HUES6 (cell line): ENCODE results near the gene SLC4A9.

ENCODE experiments used
- H3K27ac ChIP-seq: 2 replicates; pipeline ENCODE4 v1.7.0; 2013; ENCODE audit warnings: low read depth, mild to moderate bottlenecking, low read length, inconsistent platforms
- H3K27me3 ChIP-seq: 2 replicates; pipeline ENCODE4 v1.6.1; 2013; ENCODE audit warnings: low read length; ENCODE audit not compliant: control insufficient read depth, insufficient read depth
- H3K36me3 ChIP-seq: 2 replicates; pipeline ENCODE4 v1.6.1; 2013; ENCODE audit warnings: low read length; ENCODE audit not compliant: control insufficient read depth, insufficient read depth
- H3K4me1 ChIP-seq: 2 replicates; pipeline ENCODE4 v1.6.1; 2013; ENCODE audit warnings: low read length; ENCODE audit not compliant: control insufficient read depth, insufficient read depth
- H3K4me3 ChIP-seq: 2 replicates; pipeline ENCODE4 v1.5.1; 2013; ENCODE audit warnings: low read depth, low read length
- H3K9ac ChIP-seq: one replicate; pipeline ENCODE4 v1.6.1; 2013; ENCODE audit warnings: mild to moderate bottlenecking, low read length
- H3K9me3 ChIP-seq: 2 replicates; pipeline ENCODE4 v1.6.1; 2013; ENCODE audit warnings: low read depth, low read length; ENCODE audit not compliant: control insufficient read depth, insufficient read depth

Gene SLC4A9

DNA sequence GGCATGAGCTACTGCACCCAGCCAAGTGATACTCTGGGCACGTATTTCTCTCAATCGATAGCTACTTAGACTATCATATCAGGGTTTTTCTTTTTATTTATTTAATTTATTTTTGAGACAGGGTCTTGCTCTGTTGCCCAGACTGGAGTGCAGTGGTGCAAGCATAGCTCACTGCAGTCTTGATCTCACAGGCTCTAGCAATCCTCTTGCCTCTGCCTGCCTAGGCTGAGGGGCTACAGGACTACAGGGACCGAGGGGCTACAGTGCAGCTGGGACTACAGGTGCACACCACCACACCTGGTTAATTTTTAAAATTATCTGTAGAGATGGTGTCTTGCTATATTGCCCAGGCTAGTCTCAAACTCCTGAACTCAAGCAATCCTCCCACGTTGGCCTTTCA is 21.4 kb downstream of the SLC4A9 start:
- Histone ChIP-seq H3K27ac (no peak overlapping the region), H3K36me3 (no peaks in the 10 kb centered on the region), H3K4me3 (no peak overlapping the region), H3K9ac (no peak overlapping the region), H3K27me3 (no peaks in the 10 kb centered on the region), H3K4me1 (no peaks in the 10 kb centered on the region), H3K9me3 (no peaks in the 10 kb centered on the region)

DNA sequence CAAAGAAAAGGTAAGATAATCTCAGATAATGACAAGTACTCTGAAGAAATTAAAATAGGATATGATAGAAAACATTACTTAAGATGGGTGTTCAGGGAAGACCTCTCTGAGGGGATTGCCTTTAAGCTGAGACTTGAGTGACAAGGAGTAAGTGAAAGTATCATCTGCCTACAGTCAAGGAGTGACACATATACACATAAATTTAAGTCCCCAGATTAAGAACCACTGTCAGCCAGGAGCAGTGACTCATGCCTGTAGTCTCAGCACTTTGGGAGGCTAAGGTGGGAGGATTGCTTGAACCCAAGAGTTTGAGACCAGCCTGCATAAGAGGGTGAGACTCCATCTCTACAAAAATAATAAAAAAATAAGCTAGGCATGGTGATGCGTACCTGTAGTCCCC is 22.0 kb downstream of the SLC4A9 start:
- H3K9ac ChIP-seq = no peak overlapping the region
- H3K4me3 ChIP-seq = no peak overlapping the region
- H3K36me3 ChIP-seq = no peaks in the 10 kb centered on the region
- H3K9me3 ChIP-seq = no peaks in the 10 kb centered on the region
- no peaks in the 10 kb centered on the region for H3K27me3 ChIP-seq
- H3K4me1 ChIP-seq = no peaks in the 10 kb centered on the region
- H3K27ac ChIP-seq = no peak overlapping the region

DNA sequence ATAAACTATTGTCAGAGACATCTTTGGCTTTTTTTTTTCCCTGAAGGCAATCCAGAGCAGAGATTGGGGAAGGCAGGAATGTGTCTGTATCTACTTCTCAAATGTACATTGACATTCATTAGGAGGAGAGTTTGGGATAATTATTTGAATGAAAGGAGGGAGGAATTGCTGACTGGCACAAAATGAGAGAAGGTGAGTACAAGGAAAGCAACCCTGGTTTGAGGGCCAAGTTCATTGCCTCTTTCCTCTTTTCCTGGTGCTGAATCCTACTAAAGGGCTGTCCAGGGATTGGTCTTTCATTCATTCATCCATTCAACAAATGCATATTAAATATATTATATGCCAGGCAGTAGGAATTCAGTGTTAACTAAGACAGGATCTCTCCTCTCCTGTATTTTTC is 22.9 kb downstream of the SLC4A9 start:
- H3K4me1 ChIP-seq = no peaks in the 10 kb centered on the region
- no peaks in the 10 kb centered on the region for H3K27me3 ChIP-seq
- no peaks in the 10 kb centered on the region for H3K9me3 ChIP-seq

DNA sequence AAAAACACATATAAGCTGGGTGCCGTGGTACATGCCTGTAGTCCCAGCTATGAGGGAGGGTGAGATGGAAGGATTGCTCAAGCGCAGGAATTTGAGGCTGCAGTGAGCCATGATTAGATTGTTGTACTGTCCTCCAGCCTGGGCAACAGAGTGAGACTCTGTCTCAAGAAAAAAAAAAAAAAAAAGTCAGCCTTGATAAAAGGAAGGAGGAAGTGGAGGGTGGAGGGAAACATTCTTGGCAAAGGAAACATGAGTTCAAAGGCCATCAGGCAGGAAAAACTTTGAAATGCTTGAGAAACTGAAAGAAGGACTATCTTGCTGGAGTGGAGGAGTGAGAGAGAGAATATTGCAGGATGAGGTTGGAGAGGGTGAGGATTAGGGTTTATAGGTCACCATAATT is 23.3 kb downstream of the SLC4A9 start:
- Histone ChIP-seq H3K9me3 (no peaks in the 10 kb centered on the region), H3K9ac (no peak overlapping the region), H3K36me3 (no peaks in the 10 kb centered on the region), H3K4me1 (no peaks in the 10 kb centered on the region), H3K27me3 (no peaks in the 10 kb centered on the region), H3K4me3 (no peak overlapping the region), H3K27ac (no peak overlapping the region)

More for the DNA sequence above, 22.9 kb downstream of the SLC4A9 start:
- H3K27ac ChIP-seq = no peak overlapping the region
- no peak overlapping the region for H3K9ac ChIP-seq
- no peaks in the 10 kb centered on the region for H3K36me3 ChIP-seq
- no peak overlapping the region for H3K4me3 ChIP-seq

DNA sequence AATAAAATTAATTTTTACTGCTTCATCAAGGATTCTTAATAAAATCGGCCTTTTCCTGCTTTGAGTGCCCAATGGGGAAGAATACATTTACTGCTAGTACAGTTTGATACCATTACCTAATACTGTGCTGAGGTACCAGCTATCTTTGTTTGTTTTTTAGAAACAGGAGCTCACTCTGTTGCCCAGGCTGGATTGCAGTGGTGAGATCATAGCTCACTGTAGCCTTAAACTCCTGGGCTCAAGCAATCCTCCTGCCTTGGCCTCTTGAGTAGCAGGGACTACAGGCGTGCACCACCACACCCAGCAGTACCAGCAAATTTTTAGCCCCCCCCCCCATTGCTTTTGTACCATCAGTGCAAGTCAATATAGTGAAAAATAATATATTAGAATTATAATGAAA is 28.1 kb downstream of the SLC4A9 start:
- Histone ChIP-seq H3K27me3 (no peaks in the 10 kb centered on the region), H3K9me3 (no peaks in the 10 kb centered on the region), H3K36me3 (no peaks in the 10 kb centered on the region), H3K9ac (no peak overlapping the region), H3K27ac (no peak overlapping the region), H3K4me3 (no peak overlapping the region), H3K4me1 (no peaks in the 10 kb centered on the region)

DNA sequence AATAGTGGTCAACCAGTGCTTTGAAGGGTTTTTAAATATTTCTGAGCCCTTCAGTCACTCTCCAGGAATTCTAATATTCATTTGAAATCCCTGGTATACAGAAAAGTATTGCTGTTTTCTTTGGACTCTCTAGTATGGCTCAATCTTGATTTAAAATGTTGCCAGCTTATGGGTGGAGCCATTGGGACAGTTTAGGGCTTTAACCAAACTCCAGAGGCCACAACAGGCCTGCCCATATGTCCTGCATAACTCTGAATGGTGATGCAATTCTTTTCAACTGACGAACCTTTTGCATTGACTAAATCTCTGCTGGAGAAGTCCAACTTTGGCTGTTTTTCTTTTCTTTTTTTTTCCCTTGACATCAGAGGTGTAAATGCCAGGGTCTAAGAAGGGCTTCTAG is 31.3 kb downstream of the SLC4A9 start:
- no peak overlapping the region for H3K9ac ChIP-seq
- H3K4me1 ChIP-seq = no peaks in the 10 kb centered on the region
- H3K9me3 ChIP-seq = no peaks in the 10 kb centered on the region
- H3K27me3 ChIP-seq = no peaks in the 10 kb centered on the region
- H3K4me3 ChIP-seq = no peak overlapping the region
- H3K27ac ChIP-seq = no peak overlapping the region
- H3K36me3 ChIP-seq = no peaks in the 10 kb centered on the region

DNA sequence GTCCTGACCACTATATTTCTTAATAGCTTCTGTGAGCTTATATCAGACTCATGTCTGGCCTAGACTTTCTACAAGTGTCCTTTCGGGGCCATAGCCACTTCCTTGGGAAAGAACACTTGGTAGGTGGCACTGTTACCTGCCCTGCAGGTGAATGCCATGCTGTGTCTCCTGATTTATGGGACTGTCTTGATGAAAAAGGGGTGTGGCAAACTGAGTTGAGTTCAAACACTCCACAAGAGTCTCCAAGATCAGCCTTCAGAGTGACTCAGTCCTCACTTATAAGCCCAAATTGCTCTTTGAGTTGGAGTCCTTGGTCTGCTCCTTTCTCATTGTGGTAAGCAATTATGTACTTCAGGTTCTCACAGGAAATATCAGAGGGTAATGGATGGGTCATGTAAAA is 31.7 kb downstream of the SLC4A9 start:
- Histone ChIP-seq H3K36me3 (no peaks in the 10 kb centered on the region), H3K4me3 (no peak overlapping the region), H3K4me1 (no peaks in the 10 kb centered on the region), H3K9ac (no peak overlapping the region), H3K9me3 (no peaks in the 10 kb centered on the region), H3K27me3 (no peaks in the 10 kb centered on the region), H3K27ac (no peak overlapping the region)

DNA sequence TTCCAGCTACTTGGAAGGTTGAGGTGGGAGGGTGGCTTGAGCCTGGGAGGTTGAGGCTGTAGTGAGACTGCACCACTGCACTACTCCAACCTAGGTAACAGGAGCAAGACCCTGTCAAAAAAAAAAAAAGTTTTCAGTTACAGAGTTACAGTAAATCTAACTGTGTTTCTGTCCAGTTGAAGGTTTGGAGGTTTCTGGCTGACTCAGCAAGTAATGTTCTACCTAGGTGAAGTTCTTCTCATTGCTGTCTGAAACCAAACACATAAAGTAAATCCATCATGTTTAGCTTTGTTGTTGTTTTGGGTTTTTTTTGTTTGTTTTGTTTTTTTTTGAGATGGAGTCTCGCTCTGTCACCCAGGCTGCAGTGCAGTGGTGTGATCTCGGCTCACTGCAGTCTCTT is 33.7 kb downstream of the SLC4A9 start:
- no peaks in the 10 kb centered on the region for H3K9me3 ChIP-seq
- H3K27ac ChIP-seq = no peak overlapping the region
- no peaks in the 10 kb centered on the region; the same call in 1 of the 2 replicates for H3K4me1 ChIP-seq
- no peak overlapping the region for H3K4me3 ChIP-seq
- H3K9ac ChIP-seq = no peak overlapping the region
- no peaks in the 10 kb centered on the region for H3K27me3 ChIP-seq
- H3K36me3 ChIP-seq = no peaks in the 10 kb centered on the region

DNA sequence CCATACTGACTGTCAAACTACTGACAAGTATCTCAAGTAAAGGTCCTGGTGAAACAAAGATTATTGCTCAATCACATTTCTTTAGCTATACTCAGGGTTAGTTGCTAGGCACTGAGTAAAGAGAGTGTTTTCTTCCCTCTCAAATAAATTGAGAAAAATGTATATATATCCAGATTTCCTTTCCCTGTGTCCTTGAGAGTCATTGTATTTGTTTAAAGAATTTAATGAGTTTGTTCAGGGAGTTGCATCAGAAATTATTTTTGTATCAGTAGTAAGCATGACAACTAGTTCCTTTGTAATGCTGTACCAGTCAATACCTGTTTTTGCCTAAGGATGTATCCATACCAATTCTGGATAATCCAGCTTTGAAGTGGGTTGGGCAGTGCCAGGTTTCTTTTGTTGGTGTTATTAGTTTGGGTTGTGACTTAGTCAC is 38.4 kb downstream of the SLC4A9 start:
- no peaks in the 10 kb centered on the region for H3K36me3 ChIP-seq
- no peak overlapping the region for H3K27ac ChIP-seq
- H3K4me3 ChIP-seq = 0 out of 2 replicates have a peak overlapping the region, but pooled peaks have one; percentile 20

DNA sequence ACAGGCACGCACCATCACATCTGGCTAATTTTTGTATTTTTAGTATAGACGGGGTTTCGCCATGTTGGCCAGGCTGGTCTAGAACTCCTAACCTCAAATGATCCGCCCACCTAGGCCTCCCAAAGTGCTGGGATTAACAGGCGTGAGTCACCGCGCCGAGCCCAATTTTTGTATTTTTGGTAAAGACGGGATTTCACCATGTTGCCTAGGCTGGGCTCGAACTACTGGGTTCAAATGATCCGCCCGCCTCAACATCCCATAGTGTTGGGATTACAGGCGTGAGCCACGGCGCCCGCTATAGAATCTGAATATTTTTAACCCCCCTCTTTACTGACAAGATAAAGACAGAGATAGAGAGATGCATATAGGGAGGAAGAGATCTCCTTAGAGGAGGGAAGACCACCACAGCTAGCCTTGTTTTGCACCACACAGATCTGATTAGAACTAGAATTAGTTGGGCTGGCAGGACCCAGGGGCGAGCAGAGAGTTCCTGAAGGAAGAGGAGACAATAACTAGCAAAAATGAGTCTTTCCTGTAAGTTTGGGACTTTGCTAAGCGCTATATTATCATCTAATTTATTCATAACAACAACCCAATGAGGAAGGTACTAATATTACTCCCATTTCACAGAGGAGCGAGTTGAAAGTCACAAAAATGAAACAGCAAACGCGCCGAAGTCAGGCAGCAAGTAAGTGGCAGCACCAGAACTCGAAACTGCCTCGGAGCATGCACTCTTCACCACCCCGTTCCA is 40.2 kb downstream of the SLC4A9 start:
- H3K27ac ChIP-seq = no peak overlapping the region
- H3K27me3 ChIP-seq = no peaks in the 10 kb centered on the region

More for the DNA sequence above, 38.4 kb downstream of the SLC4A9 start:
- H3K9me3 ChIP-seq = no peaks in the 10 kb centered on the region
- H3K27me3 ChIP-seq = no peaks in the 10 kb centered on the region
- H3K4me1 ChIP-seq = no peaks in the 10 kb centered on the region; the same call in 1 of the 2 replicates
- H3K9ac ChIP-seq = no peak overlapping the region

DNA sequence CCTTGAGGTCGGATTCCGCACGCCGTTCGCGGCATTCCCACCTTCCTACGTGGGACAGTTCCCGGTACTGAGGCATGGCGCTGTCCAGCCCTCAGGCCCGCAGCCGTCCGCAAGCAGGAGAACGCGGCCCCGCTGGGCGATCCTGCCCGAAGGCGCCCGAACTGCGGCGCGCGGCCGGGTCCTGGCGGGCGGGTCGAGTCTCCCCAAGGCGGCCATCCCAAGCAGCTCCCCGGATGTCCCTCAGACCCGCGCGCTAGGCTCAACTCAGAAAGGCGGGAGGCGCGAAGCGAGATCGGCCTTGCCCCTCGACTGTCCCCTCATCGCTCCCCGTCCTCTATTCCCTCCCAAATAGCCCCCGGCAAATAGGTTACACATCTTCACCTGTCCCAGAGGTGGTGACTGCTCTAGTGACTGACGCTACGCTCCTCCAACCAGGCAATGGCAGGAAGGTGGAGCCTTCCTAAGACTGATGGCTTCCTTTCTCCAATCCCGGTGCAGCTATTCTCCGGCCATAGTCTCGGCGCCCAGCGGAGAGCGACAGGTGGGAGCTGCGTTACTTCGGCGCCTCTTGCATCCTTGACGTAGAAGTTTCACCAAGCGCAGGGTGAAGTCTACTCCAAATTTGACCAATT is 40.9 kb downstream of the SLC4A9 start:
- peaks cover 6% of the 10 kb centered on the region; the same call in 1 of the 2 replicates for H3K4me1 ChIP-seq
- no peaks in the 10 kb centered on the region for H3K36me3 ChIP-seq
- peak overlapping the region; percentile 76 for H3K9ac ChIP-seq
- H3K27ac ChIP-seq = peak overlapping the region; percentile 50; the same call in 1 of the 2 replicates
- H3K4me3 ChIP-seq = peak overlapping the region; percentile 76
- no peaks in the 10 kb centered on the region for H3K27me3 ChIP-seq
- no peaks in the 10 kb centered on the region for H3K9me3 ChIP-seq

More for the DNA sequence above, 40.2 kb downstream of the SLC4A9 start:
- Histone ChIP-seq H3K36me3 (no peaks in the 10 kb centered on the region), H3K9ac (peak overlapping the region; percentile 76), H3K4me1 (peaks cover 6% of the 10 kb centered on the region; the same call in 1 of the 2 replicates), H3K4me3 (peak overlapping the region; percentile 76), H3K9me3 (no peaks in the 10 kb centered on the region)
